Measurements from ENCODE around the gene FCRL1.

The FCRL1 gene

GRCh38 chr1:157775101-157775870, 44.6 kb downstream of the FCRL1 start:
- Histone ChIP-seq H3K9me3 (ENCODE audit: insufficient read depth, low read length) (no peaks in the 10 kb centered on the region), H3K4me3 (ENCODE audit: insufficient read length, low read depth) (no peak overlapping the region), H3K36me3 (ENCODE audit: insufficient read depth, insufficient read length, low read length) (no peaks in the 10 kb centered on the region), H3K4me1 (ENCODE audit: insufficient read depth, insufficient read length) (peaks cover 2% of the 10 kb centered on the region), H3K27me3 (ENCODE audit: insufficient read depth, insufficient read length) (no peaks in the 10 kb centered on the region), H3K9ac (ENCODE audit: insufficient read length, low read depth) (no peak overlapping the region)
- DNase-seq (ENCODE audit: low read depth, low spot score), result no peak
- no peak for TF ChIP-seq YY1 (IDR thresholded peaks at IDR 0.05; ENCODE audit: insufficient read depth, insufficient read length)

GRCh38 chr1:157774412-157774811, 45.5 kb downstream of the FCRL1 start:
- DNase-seq (ENCODE audit: low read depth, low spot score), result no peak
- no peaks in the 10 kb centered on the region for H3K27me3 ChIP-seq (ENCODE audit: insufficient read depth, insufficient read length)
- H3K9ac ChIP-seq (ENCODE audit: insufficient read length, low read depth), result no peak overlapping the region
- H3K9me3 ChIP-seq (ENCODE audit: insufficient read depth, low read length), result no peaks in the 10 kb centered on the region
- H3K4me1 ChIP-seq (ENCODE audit: insufficient read depth, insufficient read length), result no peaks in the 10 kb centered on the region
- TF ChIP-seq ZNF274 (IDR thresholded peaks at IDR 0.05; ENCODE audit: low read depth, low read length) (no peak), YY1 (IDR thresholded peaks at IDR 0.05; ENCODE audit: insufficient read depth, insufficient read length) (no peak), SUZ12 (IDR thresholded peaks at IDR 0.05; ENCODE audit: extremely low read depth, insufficient read depth, insufficient read length) (no peak)
- no peaks in the 10 kb centered on the region for H3K36me3 ChIP-seq (ENCODE audit: insufficient read depth, insufficient read length, low read length)
- no peak overlapping the region for H3K4me3 ChIP-seq (ENCODE audit: insufficient read length, low read depth)

GRCh38 chr1:157773493-157774350, 46.2 kb downstream of the FCRL1 start:
- no peaks in the 10 kb centered on the region for H3K36me3 ChIP-seq (ENCODE audit: insufficient read depth, insufficient read length, low read length)
- no peak for TF ChIP-seq YY1 (IDR thresholded peaks at IDR 0.05; ENCODE audit: insufficient read depth, insufficient read length)
- peak; percentile 61 for DNase-seq (ENCODE audit: low read depth, low spot score)
- H3K27me3 ChIP-seq (ENCODE audit: insufficient read depth, insufficient read length), result no peaks in the 10 kb centered on the region
- H3K9ac ChIP-seq (ENCODE audit: insufficient read length, low read depth), result no peak overlapping the region
- no peak overlapping the region for H3K4me3 ChIP-seq (ENCODE audit: insufficient read length, low read depth)
- H3K4me1 ChIP-seq (ENCODE audit: insufficient read depth, insufficient read length), result no peaks in the 10 kb centered on the region
- H3K9me3 ChIP-seq (ENCODE audit: insufficient read depth, low read length), result no peaks in the 10 kb centered on the region

- DNase-seq (ENCODE audit: low read depth, low spot score), result no peak
- no peak overlapping the region for H3K4me3 ChIP-seq (ENCODE audit: insufficient read length, low read depth)
- H3K4me1 ChIP-seq (ENCODE audit: insufficient read depth, insufficient read length), result no peaks in the 10 kb centered on the region
- no peaks in the 10 kb centered on the region for H3K36me3 ChIP-seq (ENCODE audit: insufficient read depth, insufficient read length, low read length)
- TF ChIP-seq ZNF274 (IDR thresholded peaks at IDR 0.05; ENCODE audit: low read depth, low read length) (no peak), SUZ12 (IDR thresholded peaks at IDR 0.05; ENCODE audit: extremely low read depth, insufficient read depth, insufficient read length) (no peak)
- H3K9me3 ChIP-seq (ENCODE audit: insufficient read depth, low read length), result no peaks in the 10 kb centered on the region
- H3K27me3 ChIP-seq (ENCODE audit: insufficient read depth, insufficient read length), result no peaks in the 10 kb centered on the region
- no peak overlapping the region for H3K9ac ChIP-seq (ENCODE audit: insufficient read length, low read depth)
Observed at GRCh38 chr1:157771661-157772425, 48.1 kb downstream of the FCRL1 start.

- Histone ChIP-seq H3K27me3 (ENCODE audit: insufficient read depth, insufficient read length) (no peaks in the 10 kb centered on the region), H3K4me1 (ENCODE audit: insufficient read depth, insufficient read length) (no peaks in the 10 kb centered on the region), H3K9ac (ENCODE audit: insufficient read length, low read depth) (no peak overlapping the region), H3K9me3 (ENCODE audit: insufficient read depth, low read length) (no peaks in the 10 kb centered on the region), H3K4me3 (ENCODE audit: insufficient read length, low read depth) (no peak overlapping the region), H3K36me3 (ENCODE audit: insufficient read depth, insufficient read length, low read length) (no peaks in the 10 kb centered on the region)
- TF ChIP-seq ZNF274 (IDR thresholded peaks at IDR 0.05; ENCODE audit: low read depth, low read length) (no peak), SUZ12 (IDR thresholded peaks at IDR 0.05; ENCODE audit: extremely low read depth, insufficient read depth, insufficient read length) (no peak), YY1 (IDR thresholded peaks at IDR 0.05; ENCODE audit: insufficient read depth, insufficient read length) (no peak)
- DNase-seq (ENCODE audit: low read depth, low spot score), result peak; percentile 55
Observed at GRCh38 chr1:157770442-157771043, 49.4 kb downstream of the FCRL1 start.

GRCh38 chr1:157766792-157767191, 53.1 kb downstream of the FCRL1 start:
- TF ChIP-seq ZNF274 (IDR thresholded peaks at IDR 0.05; ENCODE audit: low read depth, low read length) (no peak), SUZ12 (IDR thresholded peaks at IDR 0.05; ENCODE audit: extremely low read depth, insufficient read depth, insufficient read length) (no peak)
- H3K4me3 ChIP-seq (ENCODE audit: insufficient read length, low read depth), result no peak overlapping the region
- no peaks in the 10 kb centered on the region for H3K27me3 ChIP-seq (ENCODE audit: insufficient read depth, insufficient read length)
- no peak overlapping the region for H3K9ac ChIP-seq (ENCODE audit: insufficient read length, low read depth)
- H3K4me1 ChIP-seq (ENCODE audit: insufficient read depth, insufficient read length), result no peaks in the 10 kb centered on the region
- no peaks in the 10 kb centered on the region for H3K36me3 ChIP-seq (ENCODE audit: insufficient read depth, insufficient read length, low read length)
- H3K9me3 ChIP-seq (ENCODE audit: insufficient read depth, low read length), result no peaks in the 10 kb centered on the region
- DNase-seq (ENCODE audit: low read depth, low spot score), result no peak

- H3K9me3 ChIP-seq (ENCODE audit: insufficient read depth, low read length), result peaks cover 10% of the 10 kb centered on the region; the same call in 1 of the 2 replicates
- no peak overlapping the region for H3K9ac ChIP-seq (ENCODE audit: insufficient read length, low read depth)
- TF ChIP-seq YY1 (IDR thresholded peaks at IDR 0.05; ENCODE audit: insufficient read depth, insufficient read length) (no peak), SUZ12 (IDR thresholded peaks at IDR 0.05; ENCODE audit: extremely low read depth, insufficient read depth, insufficient read length) (no peak), ZNF274 (IDR thresholded peaks at IDR 0.05; ENCODE audit: low read depth, low read length) (no peak)
- H3K36me3 ChIP-seq (ENCODE audit: insufficient read depth, insufficient read length, low read length), result no peaks in the 10 kb centered on the region
- H3K4me3 ChIP-seq (ENCODE audit: insufficient read length, low read depth), result no peak overlapping the region
- no peak for DNase-seq (ENCODE audit: low read depth, low spot score)
- no peaks in the 10 kb centered on the region for H3K27me3 ChIP-seq (ENCODE audit: insufficient read depth, insufficient read length)
- H3K4me1 ChIP-seq (ENCODE audit: insufficient read depth, insufficient read length), result no peaks in the 10 kb centered on the region
Observed at GRCh38 chr1:157758018-157758417, 61.9 kb downstream of the FCRL1 start.
